ENCODE measurements around the gene KCNQ5.

The KCNQ5 gene

DNA sequence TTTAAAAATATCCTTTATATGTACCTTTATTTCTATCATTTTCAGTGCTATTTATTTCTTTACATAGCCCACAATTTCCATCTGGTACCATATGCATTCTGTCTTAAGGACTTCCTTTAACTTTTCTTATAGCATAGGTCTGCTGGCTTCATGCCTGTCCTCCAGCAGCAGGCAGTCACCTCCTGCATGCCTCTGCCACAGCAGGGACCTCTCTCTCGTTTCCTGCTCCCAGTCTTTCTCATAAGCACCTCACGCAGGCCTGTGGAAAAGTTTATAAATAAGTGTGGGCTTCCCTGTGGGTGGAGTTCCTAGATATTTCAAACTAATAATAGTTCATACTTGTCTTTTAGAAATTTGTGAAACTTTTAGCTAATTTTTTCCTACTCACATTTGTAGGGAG, 133.9 kb downstream of the KCNQ5 start:
- H3K4me3 ChIP-seq (ENCODE audit: low read depth, low read length), result no peak overlapping the region
- TF ChIP-seq, protein P1, sequence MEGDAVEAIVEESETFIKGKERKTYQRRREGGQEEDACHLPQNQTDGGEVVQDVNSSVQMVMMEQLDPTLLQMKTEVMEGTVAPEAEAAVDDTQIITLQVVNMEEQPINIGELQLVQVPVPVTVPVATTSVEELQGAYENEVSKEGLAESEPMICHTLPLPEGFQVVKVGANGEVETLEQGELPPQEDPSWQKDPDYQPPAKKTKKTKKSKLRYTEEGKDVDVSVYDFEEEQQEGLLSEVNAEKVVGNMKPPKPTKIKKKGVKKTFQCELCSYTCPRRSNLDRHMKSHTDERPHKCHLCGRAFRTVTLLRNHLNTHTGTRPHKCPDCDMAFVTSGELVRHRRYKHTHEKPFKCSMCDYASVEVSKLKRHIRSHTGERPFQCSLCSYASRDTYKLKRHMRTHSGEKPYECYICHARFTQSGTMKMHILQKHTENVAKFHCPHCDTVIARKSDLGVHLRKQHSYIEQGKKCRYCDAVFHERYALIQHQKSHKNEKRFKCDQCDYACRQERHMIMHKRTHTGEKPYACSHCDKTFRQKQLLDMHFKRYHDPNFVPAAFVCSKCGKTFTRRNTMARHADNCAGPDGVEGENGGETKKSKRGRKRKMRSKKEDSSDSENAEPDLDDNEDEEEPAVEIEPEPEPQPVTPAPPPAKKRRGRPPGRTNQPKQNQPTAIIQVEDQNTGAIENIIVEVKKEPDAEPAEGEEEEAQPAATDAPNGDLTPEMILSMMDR (IDR thresholded peaks at IDR 0.05; ENCODE audit: borderline replicate concordance, insufficient read depth, low read depth, low read length), result no peak

DNA sequence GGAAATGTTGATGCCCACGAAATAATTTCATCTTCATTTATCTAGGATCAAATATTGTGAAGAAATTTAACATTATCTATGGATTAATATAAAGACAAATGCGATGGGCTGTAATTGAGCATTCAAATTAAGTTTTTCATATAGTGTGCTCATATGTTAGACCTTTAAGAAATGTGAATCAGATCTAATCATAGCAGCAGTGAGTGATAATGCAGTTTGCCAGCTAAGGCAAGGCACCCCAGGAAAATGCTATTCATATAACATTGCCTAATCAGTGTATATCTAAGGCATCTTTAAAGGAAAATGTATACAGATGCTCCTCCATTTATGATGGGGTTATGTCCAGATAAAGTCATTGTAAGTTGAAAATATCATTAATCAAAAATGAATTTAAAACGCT, 135.2 kb downstream of the KCNQ5 start:
- no peak overlapping the region for H3K4me3 ChIP-seq (ENCODE audit: low read depth, low read length)
- TF ChIP-seq, protein P1 (IDR thresholded peaks at IDR 0.05; ENCODE audit: borderline replicate concordance, insufficient read depth, low read depth, low read length), result no peak

DNA sequence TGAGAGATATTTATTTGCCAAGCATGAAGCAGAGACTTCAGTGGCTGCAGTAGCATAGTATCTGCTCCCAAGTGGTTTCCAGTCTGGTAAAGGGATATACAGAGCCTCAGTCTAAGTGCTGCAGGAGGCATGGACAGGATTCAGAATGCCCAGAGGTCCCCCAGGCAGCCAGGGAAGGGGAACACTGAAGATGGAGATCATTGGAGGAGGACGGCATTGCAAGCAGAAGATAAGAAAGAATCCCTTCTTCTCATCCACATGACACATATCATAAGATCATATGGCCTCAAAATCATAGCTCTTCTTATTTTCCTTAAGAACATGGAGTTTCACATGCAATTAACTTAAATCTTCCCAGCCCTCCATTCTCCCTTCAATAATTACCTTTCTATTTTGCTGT, 136.1 kb downstream of the KCNQ5 start:
- no peak overlapping the region for H3K4me3 ChIP-seq (ENCODE audit: low read depth, low read length)
- TF ChIP-seq, protein P1 (IDR thresholded peaks at IDR 0.05; ENCODE audit: borderline replicate concordance, insufficient read depth, low read depth, low read length), result no peak

DNA sequence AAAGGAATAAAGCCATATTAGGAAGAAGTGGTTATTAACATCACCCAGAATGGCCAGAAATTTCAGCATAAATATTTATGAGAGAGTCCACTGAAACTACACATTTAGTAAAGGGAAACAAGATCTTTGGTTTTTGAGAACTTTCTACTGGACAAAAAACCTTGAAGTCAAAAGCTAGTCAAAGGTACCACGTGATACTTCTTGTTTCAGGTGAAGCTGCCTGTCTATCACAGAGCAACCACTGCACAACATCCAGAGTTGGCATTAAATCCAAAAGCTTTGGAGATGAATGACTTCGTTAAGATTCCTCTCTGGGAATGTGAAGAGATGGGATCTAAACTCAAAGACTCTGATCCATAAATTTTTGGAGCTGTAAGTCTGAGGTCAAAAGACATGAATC, 137.0 kb downstream of the KCNQ5 start:
- TF ChIP-seq, protein P1 (IDR thresholded peaks at IDR 0.05; ENCODE audit: borderline replicate concordance, insufficient read depth, low read depth, low read length), result no peak
- H3K4me3 ChIP-seq (ENCODE audit: low read depth, low read length), result no peak overlapping the region

DNA sequence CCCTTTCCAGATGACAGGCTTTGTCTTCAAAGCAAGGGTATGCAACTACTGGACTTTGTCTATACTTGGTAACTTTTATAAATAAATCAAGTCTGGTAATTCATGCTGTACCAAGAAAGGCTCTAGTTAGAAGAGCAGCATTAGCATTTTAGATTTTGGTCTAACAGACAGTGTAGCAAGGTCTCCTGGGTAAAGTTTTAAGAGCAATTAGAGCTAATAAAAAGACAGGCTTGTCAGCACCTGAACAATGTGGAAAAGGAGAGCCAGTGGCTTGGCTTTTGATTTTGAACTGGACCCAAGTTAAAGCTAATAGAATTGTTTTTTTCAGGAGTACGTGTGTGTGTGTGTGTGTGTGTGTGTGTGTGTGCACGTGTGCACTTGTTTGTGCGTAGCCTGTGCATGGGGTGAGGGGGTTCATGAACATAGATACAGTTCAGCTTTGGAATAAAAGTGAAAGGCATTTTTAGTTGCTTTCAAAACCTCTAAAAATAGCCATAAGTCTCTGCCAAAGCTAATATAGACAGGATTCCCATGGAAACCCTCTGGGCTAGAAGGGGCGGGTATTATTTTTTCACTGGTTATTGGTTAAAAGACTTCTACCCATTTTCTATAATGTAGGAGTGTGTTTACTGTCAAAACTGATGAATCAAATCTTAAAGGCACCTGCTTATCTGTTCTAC, 138.4 kb downstream of the KCNQ5 start:
- TF ChIP-seq, protein P1 (IDR thresholded peaks at IDR 0.05; ENCODE audit: borderline replicate concordance, insufficient read depth, low read depth, low read length), result no peak
- no peak overlapping the region for H3K4me3 ChIP-seq (ENCODE audit: low read depth, low read length)

DNA sequence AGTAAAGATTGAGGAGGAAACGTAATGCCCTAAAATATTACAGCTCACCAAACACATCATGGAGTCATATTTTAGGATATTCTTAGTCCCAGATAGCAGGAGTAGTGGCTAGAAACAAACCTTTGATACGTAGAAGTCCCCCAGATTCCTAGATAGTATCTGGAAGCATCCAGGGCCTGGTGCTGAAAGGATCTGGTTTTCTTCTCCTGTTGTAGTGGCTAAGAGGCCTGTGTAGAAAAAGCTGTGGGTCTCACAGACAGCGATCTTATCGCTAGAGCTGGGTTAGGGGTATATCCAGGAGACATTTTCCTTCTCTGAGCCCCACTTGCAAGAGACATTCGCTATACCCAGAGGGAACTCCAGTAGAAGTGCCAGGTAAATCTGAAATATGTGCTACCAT, 139.9 kb downstream of the KCNQ5 start:
- H3K4me3 ChIP-seq (ENCODE audit: low read depth, low read length), result no peak overlapping the region
- TF ChIP-seq, protein P1 (IDR thresholded peaks at IDR 0.05; ENCODE audit: borderline replicate concordance, insufficient read depth, low read depth, low read length), result no peak

DNA sequence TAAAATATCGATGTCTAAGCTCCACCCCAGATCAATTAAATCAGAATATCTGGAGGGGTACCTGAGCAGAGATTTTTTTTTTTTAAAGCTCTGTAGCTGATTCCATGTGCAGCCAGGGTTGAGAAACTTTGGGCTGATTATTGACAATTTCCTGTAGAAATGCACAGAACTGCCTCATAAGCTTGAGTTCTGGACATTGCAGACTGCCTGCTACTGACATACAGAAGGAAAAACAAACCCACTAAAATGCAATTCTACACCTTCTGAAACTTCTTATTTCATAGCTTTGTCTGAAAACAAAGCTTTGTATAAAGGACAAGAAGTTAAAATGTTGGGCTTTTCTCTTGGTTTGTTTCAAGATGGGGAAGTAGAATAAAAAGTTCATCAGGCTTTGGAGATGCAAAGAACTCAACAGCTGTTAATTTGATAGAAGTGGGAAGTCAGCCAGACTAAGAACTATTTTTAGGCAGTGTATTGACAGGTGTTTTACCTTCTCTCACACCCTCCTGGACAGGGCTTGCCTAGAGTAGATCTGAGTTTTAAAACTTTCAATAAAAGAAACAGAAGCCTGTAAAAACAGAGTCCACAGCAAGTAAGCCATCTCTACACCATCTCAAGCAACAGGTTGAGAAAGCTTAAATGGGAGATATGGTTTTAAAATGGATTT, 147.7 kb downstream of the KCNQ5 start:
- H3K4me3 ChIP-seq (ENCODE audit: low read depth, low read length), result no peak overlapping the region
- TF ChIP-seq, protein P1 (IDR thresholded peaks at IDR 0.05; ENCODE audit: borderline replicate concordance, insufficient read depth, low read depth, low read length), result no peak
